HUES6 (cell line): ENCODE results near the gene TNNC1.

ENCODE experiments used
- H3K27ac ChIP-seq: 2 replicates; pipeline ENCODE4 v1.7.0; 2013; ENCODE audit warnings: low read depth, mild to moderate bottlenecking, low read length, inconsistent platforms
- H3K27me3 ChIP-seq: 2 replicates; pipeline ENCODE4 v1.6.1; 2013; ENCODE audit warnings: low read length; ENCODE audit not compliant: control insufficient read depth, insufficient read depth
- H3K36me3 ChIP-seq: 2 replicates; pipeline ENCODE4 v1.6.1; 2013; ENCODE audit warnings: low read length; ENCODE audit not compliant: control insufficient read depth, insufficient read depth
- H3K4me1 ChIP-seq: 2 replicates; pipeline ENCODE4 v1.6.1; 2013; ENCODE audit warnings: low read length; ENCODE audit not compliant: control insufficient read depth, insufficient read depth
- H3K4me3 ChIP-seq: 2 replicates; pipeline ENCODE4 v1.5.1; 2013; ENCODE audit warnings: low read depth, low read length
- H3K9ac ChIP-seq: one replicate; pipeline ENCODE4 v1.6.1; 2013; ENCODE audit warnings: mild to moderate bottlenecking, low read length
- H3K9me3 ChIP-seq: 2 replicates; pipeline ENCODE4 v1.6.1; 2013; ENCODE audit warnings: low read depth, low read length; ENCODE audit not compliant: control insufficient read depth, insufficient read depth

The TNNC1 gene

DNA sequence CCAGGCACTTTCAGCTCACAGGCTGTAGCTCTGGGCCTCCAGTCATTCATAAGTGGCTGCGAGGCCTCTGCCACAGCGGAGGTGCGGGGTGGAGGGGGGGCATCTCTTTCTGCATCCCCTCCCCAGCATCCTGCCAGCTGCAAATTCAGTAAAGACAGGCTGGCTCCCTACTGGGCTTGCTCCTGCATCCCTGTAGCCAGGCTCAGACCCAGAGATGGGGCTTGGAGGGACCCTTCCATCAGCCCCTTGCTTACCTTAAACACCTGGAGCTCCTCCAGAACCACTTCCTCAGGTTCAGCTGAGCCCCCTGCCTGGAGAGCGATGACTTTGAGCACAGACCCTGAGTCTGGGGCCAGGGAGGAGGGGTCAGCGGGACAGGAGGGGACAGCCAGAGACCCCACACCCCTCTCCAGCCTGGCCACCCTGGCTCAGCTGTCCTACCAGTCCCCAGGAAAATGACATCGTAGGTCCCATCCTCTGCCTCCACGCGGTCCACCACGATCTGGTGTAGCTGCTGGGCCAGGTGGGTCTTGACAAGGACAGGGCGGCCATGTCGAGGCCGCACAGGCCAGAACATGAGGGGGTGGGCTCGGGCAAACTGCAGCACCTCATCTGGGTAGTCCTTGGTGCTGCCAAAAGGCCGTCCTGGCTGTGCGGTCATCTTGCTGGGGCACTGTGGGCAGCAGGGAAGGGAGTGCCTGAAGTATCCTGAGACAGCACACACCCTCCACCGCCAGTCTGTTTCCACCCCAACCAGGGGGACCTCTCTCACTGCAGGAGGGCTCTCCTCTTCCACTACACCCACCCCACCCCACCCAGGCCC lies 14.2 kb downstream of the TNNC1 start:
- Histone ChIP-seq H3K27me3 (no peaks in the 10 kb centered on the region), H3K4me3 (no peak overlapping the region), H3K9me3 (no peaks in the 10 kb centered on the region), H3K4me1 (peaks cover 8% of the 10 kb centered on the region), H3K9ac (no peak overlapping the region), H3K36me3 (no peaks in the 10 kb centered on the region), H3K27ac (no peak overlapping the region)

DNA sequence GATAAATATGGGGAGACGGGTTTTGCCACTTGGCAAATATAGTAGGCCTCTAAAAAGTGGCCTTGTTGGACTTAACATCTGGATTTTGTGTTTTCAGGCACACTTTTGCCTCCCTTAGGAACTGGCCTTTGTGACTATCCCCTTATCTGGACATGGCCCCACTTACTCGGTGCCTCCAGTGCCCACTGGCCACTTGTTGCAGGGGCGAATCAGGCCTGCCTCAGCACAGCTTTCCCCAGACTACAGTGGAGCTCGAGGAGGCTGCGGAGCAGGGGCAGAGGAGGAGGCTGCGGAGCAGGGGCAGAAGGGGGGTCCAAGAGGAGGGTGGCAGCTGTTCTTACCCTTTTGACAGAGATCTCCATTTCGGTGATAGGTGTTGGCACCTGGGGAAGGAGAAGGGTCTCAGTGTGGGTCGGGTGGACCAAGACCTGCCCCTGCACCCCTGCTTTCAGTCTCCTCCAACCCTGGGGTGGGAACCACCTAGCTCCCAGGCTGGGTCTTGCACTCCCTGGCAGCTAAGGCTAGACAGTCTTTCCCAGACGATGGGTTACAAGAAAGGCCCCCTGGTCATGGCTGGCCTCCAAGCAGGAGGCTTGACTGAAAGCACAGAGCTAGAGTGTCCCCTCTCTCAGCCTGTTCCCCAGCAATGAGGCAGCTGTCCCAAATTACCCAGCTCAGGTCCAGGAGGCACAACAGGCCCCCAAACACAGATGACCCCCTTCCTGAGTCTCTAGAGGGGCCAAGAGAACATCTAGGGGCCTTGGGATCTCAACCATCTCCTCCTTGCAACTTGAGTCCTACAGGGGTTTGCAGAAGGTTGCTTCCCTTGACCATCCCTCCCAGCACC lies 15.0 kb downstream of the TNNC1 start:
- Histone ChIP-seq H3K9ac (no peak overlapping the region), H3K9me3 (no peaks in the 10 kb centered on the region), H3K27ac (no peak overlapping the region)

DNA sequence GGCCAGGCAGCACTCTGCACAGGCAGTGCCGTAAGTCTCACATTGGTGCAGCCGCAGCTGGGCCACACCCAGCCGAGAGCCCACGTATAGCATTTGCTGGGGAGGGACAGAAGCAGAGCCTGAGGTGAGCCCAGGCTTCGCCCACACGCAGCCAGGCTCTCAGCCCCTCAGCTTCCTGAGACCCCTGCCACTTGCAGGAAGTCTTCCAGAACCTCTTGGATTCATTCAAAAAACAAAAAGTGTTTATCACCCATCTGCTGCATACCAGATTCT lies 15.8 kb downstream of the TNNC1 start:
- no peaks in the 10 kb centered on the region for H3K36me3 ChIP-seq
- no peaks in the 10 kb centered on the region for H3K27me3 ChIP-seq
- H3K9ac ChIP-seq: no peak overlapping the region
- no peak overlapping the region for H3K4me3 ChIP-seq
- peaks cover 3% of the 10 kb centered on the region; the same call in 1 of the 2 replicates for H3K4me1 ChIP-seq
- no peak overlapping the region for H3K27ac ChIP-seq
- no peaks in the 10 kb centered on the region for H3K9me3 ChIP-seq

More for the DNA sequence above, 15.0 kb downstream of the TNNC1 start:
- H3K27me3 ChIP-seq: no peaks in the 10 kb centered on the region
- H3K4me1 ChIP-seq: peaks cover 3% of the 10 kb centered on the region; the same call in 1 of the 2 replicates
- no peaks in the 10 kb centered on the region for H3K36me3 ChIP-seq
- H3K4me3 ChIP-seq: no peak overlapping the region

DNA sequence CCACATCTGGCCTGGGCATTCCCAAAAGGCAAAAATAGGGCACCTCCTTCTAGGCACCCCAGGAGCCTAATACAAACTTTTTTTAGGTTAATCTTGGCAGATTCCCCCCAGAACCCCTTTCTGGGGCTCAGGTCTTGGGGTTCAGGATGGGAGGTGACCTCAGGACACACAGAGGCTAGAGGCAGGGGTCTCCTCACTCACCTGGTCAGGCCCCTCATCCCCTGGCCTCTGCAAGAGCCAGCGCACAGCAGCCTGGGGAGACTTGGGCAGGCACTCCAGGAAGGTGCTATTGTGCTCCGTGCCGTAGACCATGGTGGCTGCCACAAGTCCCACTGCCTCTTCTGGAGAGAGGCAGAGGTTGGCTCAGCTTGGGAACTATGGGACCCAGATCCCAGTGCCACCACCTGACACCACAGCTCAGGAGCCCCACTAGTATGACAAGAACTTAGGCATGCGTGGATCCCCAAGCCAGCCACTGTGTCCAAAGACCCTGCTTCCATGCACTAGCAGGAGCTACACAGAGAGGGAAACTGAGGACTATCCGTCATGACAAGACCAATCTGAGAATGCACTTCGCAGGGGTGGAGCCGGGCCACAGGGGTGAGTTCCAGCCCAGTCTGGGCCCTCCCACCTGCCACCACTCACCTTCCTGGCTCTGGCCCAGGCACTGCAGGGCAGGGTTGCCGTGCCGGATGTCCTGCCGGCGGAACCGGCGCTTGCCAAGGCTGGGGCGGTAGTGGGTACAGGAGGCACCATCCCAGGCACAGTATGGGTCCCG lies 16.3 kb downstream of the TNNC1 start:
- Histone ChIP-seq H3K9ac (no peak overlapping the region), H3K4me3 (no peak overlapping the region), H3K27me3 (no peaks in the 10 kb centered on the region), H3K27ac (no peak overlapping the region), H3K9me3 (no peaks in the 10 kb centered on the region), H3K36me3 (no peaks in the 10 kb centered on the region), H3K4me1 (peaks cover 3% of the 10 kb centered on the region; the same call in 1 of the 2 replicates)

DNA sequence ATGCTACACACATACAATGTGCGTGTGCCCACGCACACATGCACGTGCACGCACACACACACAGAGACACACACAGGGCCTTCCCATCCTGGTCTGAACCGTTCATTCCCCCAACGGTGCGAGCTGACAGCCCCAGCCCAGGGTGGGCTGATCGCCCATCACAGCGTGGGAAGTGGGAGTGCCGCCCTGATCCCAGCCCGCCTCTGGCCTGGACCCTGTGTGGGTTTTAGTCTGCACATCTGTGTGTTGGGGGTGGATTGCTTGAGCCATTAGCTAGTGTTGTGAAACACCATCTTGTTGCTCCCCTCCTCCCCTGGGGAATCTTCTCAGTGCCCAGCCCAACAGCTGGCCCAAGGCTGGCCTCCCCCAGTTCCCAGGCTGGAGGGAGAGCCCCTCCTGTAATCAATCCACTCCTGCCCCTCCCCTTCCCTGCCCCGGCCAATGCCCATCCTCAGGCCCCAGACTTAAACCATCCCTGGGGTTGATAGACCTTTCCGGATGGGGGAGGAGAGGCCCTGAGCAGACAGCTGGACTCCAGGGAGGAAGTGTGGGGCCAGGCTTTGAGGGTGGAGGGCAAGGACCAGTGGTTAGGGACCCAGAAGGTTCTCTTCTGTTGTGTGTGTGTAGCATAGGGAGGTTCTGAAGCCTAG lies 17.2 kb downstream of the TNNC1 start:
- Histone ChIP-seq H3K4me1 (peaks cover 3% of the 10 kb centered on the region; the same call in 1 of the 2 replicates), H3K27ac (no peak overlapping the region), H3K4me3 (no peak overlapping the region), H3K9me3 (no peaks in the 10 kb centered on the region), H3K36me3 (no peaks in the 10 kb centered on the region), H3K9ac (no peak overlapping the region), H3K27me3 (no peaks in the 10 kb centered on the region)

DNA sequence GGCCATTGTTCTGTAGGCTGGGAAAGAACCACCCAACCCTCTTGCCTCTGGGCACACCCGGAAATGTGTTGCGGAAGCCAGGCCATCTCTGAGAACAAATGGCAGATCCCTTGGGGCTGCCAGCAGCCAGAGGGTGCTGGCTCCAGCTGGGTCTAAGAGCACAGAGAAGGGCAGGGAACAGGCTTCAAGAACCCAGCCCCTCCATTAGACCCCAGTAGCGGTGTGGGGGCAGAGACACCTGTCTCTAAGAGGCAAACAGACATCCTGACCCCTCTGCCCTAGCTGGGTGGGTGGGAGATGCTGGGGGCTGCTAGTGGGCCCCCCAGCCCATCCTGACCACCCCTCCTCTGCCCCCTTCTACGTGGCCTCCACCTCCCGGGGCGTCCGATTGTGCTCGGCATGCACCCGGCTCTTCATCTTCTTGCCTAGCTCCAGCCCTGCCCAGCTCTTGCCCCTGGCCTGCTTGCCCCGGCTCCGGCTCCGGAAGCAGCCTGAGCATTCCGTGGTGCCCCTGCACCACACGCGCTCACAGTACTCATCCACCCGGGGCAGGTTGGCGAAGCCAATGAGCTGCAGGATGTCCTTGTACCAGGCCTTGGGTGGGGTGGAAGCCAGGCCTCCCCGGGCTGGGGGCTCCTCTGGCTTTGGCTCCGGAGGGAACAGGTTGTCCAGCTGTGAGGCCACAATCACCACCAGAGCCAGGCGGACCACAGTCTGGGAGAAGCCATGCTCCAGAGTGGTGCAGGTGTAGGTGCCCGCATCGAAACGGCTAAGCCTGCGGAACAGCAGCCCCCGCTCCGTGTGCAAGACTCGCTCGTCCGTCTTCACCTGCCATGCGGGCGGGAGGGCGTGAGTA lies 18.4 kb downstream of the TNNC1 start:
- Histone ChIP-seq H3K27ac (no peak overlapping the region), H3K27me3 (no peaks in the 10 kb centered on the region), H3K36me3 (no peaks in the 10 kb centered on the region), H3K4me1 (peaks cover 3% of the 10 kb centered on the region; the same call in 1 of the 2 replicates), H3K9me3 (no peaks in the 10 kb centered on the region), H3K9ac (no peak overlapping the region), H3K4me3 (no peak overlapping the region)

DNA sequence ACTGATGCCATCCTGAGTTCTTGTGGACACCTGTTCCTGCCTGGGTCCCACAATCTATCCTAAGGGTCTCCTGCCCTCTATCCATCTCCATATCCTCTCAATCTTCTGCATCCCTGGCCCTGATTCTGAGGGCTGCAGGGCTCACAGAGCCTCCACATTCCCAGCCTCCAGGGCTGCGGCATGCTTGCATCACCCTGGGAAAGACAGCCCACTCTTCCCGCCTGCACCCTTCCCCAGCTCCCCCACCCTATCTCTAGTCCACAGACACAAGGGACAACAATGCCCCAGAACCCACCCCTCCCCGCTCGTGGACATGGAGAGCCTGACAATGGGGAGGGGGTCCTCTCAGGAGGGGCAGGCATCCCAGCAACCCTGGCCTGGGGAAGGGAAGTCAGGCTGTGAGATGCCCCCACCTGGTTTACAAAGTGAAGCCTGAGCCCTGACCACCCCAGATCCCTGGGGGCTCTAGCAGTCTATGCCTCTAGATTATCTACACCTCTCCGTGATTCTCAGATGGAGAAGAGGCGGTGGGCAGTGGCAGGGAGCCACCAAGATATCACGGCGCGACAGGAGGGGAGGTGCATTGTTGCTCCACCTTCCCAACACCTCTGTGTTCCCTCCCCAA lies 19.2 kb downstream of the TNNC1 start:
- H3K9ac ChIP-seq: no peak overlapping the region
- H3K4me3 ChIP-seq: no peak overlapping the region
- H3K27ac ChIP-seq: no peak overlapping the region
- H3K36me3 ChIP-seq: no peaks in the 10 kb centered on the region
- H3K4me1 ChIP-seq: peaks cover 3% of the 10 kb centered on the region; the same call in 1 of the 2 replicates
- no peaks in the 10 kb centered on the region for H3K27me3 ChIP-seq
- H3K9me3 ChIP-seq: no peaks in the 10 kb centered on the region

DNA sequence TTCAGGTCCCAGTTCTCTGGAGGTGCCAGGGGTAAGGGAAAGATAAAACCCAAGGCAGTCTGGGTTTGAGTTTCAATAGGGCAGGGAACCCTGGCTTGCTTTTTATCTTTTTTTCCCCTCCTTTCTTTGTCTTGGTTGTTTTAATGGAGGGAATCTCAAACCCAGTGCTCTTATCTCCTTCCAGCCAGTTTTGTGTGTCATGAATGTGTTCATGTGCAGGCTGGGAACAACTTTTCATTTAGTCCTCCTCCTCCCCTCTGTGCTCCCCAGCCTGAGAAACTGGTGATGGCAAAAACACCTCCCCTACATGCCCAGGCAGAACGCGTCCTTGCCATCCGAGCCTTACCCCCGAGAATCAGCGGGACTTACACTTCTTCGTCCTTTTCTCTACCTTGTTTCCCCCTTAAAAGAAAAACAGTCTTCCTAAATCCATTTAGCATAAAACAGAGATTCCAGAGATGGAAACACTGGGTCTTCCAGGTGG lies 19.8 kb downstream of the TNNC1 start:
- H3K4me1 ChIP-seq: peaks cover 3% of the 10 kb centered on the region; the same call in 1 of the 2 replicates
- H3K27me3 ChIP-seq: no peaks in the 10 kb centered on the region
- H3K9me3 ChIP-seq: no peaks in the 10 kb centered on the region
- no peak overlapping the region for H3K27ac ChIP-seq
- H3K4me3 ChIP-seq: no peak overlapping the region
- H3K9ac ChIP-seq: no peak overlapping the region
- no peaks in the 10 kb centered on the region for H3K36me3 ChIP-seq

DNA sequence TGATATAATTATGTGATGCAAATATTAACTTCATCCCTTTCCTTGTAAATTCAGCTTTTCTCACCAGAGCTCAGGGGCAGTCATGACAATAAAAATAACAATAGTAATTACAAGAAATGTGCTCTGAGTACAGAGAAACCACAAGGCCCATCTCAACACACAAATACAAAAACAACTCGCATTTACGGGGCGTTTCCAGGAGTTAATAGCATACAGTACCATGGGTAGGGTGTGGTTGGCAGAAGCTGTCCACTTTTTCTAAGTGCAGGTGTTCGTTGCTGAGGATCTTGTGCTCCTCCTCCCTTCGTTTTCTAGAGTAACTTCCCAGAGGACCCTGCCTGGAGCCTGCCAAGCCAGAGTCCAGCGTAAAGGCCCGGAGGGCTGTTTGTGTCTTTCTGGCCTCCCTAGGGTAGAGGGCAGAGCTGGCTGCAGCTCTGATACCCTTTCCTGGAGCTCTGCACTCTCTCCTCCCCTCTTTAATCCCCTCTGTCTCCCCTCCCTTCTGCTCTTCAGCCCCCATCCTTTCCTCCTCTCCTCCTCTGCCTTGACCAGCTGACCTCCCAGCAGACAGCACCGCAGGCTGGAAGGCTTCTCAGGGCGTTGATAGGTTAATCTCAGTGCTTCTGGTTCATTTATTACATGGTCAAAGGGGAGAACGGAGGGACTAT lies 20.4 kb downstream of the TNNC1 start:
- H3K4me1 ChIP-seq: peaks cover 3% of the 10 kb centered on the region; the same call in 1 of the 2 replicates
- no peak overlapping the region for H3K9ac ChIP-seq
- H3K27me3 ChIP-seq: no peaks in the 10 kb centered on the region
- H3K9me3 ChIP-seq: no peaks in the 10 kb centered on the region
- H3K36me3 ChIP-seq: no peaks in the 10 kb centered on the region
- H3K27ac ChIP-seq: no peak overlapping the region
- H3K4me3 ChIP-seq: no peak overlapping the region
